GM10248 (cell line): ENCODE data around the gene SCARF2.

Experiments used
- CTCF ChIA-PET: fragments of 300-600 bp; sonication (Branson Sonifier 250); formaldehyde crosslinking; extraction: SDS; loops from one replicate; lab custom pipeline; 2021; ENCODE audit warnings: antibody characterized with exemption; lab: Yijun Ruan, JAX
- POLR2A ChIA-PET: fragments of 350-650 bp; sonication (Branson Sonifier 250); formaldehyde crosslinking; extraction: SDS; loops from one replicate; lab custom pipeline; 2020; ENCODE audit warnings: antibody characterized with exemption; lab: Yijun Ruan, JAX
- DNase-seq: peaks from one replicate; pipeline ENCODE4 v3.0.0; 2012; ENCODE audit errors: extremely low spot score
- CTCF ChIP-seq: IDR thresholded peaks from 2 replicates; pipeline ENCODE4 v1.5.1; 2012; ENCODE audit warnings: mild to moderate bottlenecking, low read depth; ENCODE audit errors: extremely low read depth, missing control alignments, control extremely low read depth

Gene SCARF2

GRCh38 chr22:20407829-20408228, 29.8 kb downstream of the SCARF2 start:
- CTCF ChIA-PET, result interaction anchor here (1.5 to 1.9 kb wide), 3 partner anchors 9 to 30 kb away, joined by 4 to 17 read pairs (median 6); no protein-coding TSS in a partner anchor
- TF ChIP-seq CTCF, result no peak
- no peak for DNase-seq
- POLR2A ChIA-PET, result no interaction called here

- no peak for DNase-seq
- no peak for TF ChIP-seq CTCF
- ChIA-PET POLR2A (no interaction called here), CTCF (interaction anchor here (0.8 to 1.8 kb wide), 2 partner anchors 8 to 50 kb away, joined by 3 to 6 read pairs; no protein-coding TSS in a partner anchor)
Measured at GRCh38 chr22:20406686-20407408, 30.8 kb downstream of the SCARF2 start.

- ChIA-PET CTCF (interaction anchor here (0.8 kb wide), 1 partner anchor 50 kb away, joined by 3 read pairs; no protein-coding TSS in a partner anchor), POLR2A (no interaction called here)
- no peak for DNase-seq
- TF ChIP-seq CTCF, result no peak
Measured at GRCh38 chr22:20405931-20406685, 31.5 kb downstream of the SCARF2 start.

- no peak for TF ChIP-seq CTCF
- no peak for DNase-seq
- CTCF ChIA-PET, result no interaction called here
- POLR2A ChIA-PET, result no interaction called here
Measured at GRCh38 chr22:20405291-20405930, 32.2 kb downstream of the SCARF2 start.

- ChIA-PET CTCF (interaction anchor here (0.8 kb wide), 1 partner anchor 27 kb away, joined by 3 read pairs; no protein-coding TSS in a partner anchor), POLR2A (no interaction called here)
- no peak for DNase-seq
- no peak for TF ChIP-seq CTCF
Measured at GRCh38 chr22:20404881-20405280, 32.7 kb downstream of the SCARF2 start.

GRCh38 chr22:20403779-20404140, 33.9 kb downstream of the SCARF2 start:
- POLR2A ChIA-PET, result no interaction called here
- TF ChIP-seq CTCF, result no peak

More at GRCh38 chr22:20403779-20404140, 33.9 kb downstream of the SCARF2 start:
- CTCF ChIA-PET, result interaction anchor here (1.1 to 1.6 kb wide), 2 partner anchors 9 to 12 kb away, joined by 3 read pairs; no protein-coding TSS in a partner anchor
- DNase-seq, result no peak
